ENCODE data around the gene CHN1.

Gene CHN1

GRCh38 chr2:174752403-174753037 lies 252.7 kb downstream of the CHN1 start:
- no peaks in the 10 kb centered on the region for H3K79me1 ChIP-seq (replicated peaks; ENCODE audit: low read length, poor library complexity, severe bottlenecking)
- no peak overlapping the region for H3K27ac ChIP-seq (ENCODE audit: low read length, poor library complexity, severe bottlenecking)
- no peaks in the 10 kb centered on the region for H3K9me3 ChIP-seq (ENCODE audit: control insufficient read depth, low read length)
- H2BK15ac ChIP-seq (ENCODE audit: low read depth, poor library complexity, severe bottlenecking) = no peak overlapping the region
- no peak overlapping the region for H2AK5ac ChIP-seq (ENCODE audit: low read length, severe bottlenecking)
- H3K4me2 ChIP-seq (ENCODE audit: low read length, poor library complexity, severe bottlenecking) = no peak overlapping the region
- no peak overlapping the region for H2BK12ac ChIP-seq (ENCODE audit: low read length in 2 of 2)
- H2BK5ac ChIP-seq (ENCODE audit: low read depth, low read length, poor library complexity, severe bottlenecking) = no peak overlapping the region
- peaks cover 9% of the 10 kb centered on the region for H3K4me1 ChIP-seq (ENCODE audit: control insufficient read depth, insufficient read depth, low read depth, low read length)
- no peak overlapping the region for H2BK120ac ChIP-seq (ENCODE audit: low read depth, low read length)
- H3K14ac ChIP-seq (ENCODE audit: low read length in 2 of 2) = no peak overlapping the region
- no peak overlapping the region for H3K4me3 ChIP-seq (ENCODE audit: insufficient read depth in 1 of 2, low read depth in 1 of 2, low read length in 2 of 2)
- no peak overlapping the region for H2AFZ ChIP-seq (ENCODE audit: low read depth, low read length)
- no peak for DNase-seq
- no peak overlapping the region for H3K23ac ChIP-seq (ENCODE audit: low read length in 2 of 2)
- peaks cover 0 to 40% of the 10 kb centered on the region in 2 experiments for H3K27me3 ChIP-seq (ENCODE audit: control insufficient read depth in 1 of 2, insufficient read depth in 1 of 2, low read length in 2 of 2)
- H3K9ac ChIP-seq (ENCODE audit: low read length) = no peak overlapping the region
- H3K36me3 ChIP-seq (ENCODE audit: control insufficient read depth in 1 of 2, insufficient read depth in 2 of 2, low read depth in 1 of 2, low read length in 2 of 2) = no peaks in the 10 kb centered on the region
- H3K4ac ChIP-seq (ENCODE audit: low read depth in 1 of 2, low read length in 2 of 2) = no peak overlapping the region
- no peak overlapping the region for H4K91ac ChIP-seq (ENCODE audit: low read length)
- H4K8ac ChIP-seq (ENCODE audit: low read length) = no peak overlapping the region
- H3K18ac ChIP-seq (ENCODE audit: low read depth in 1 of 2, low read length in 2 of 2) = no peak overlapping the region
- 95% methylated on average over 2 of the region's 4 CpGs for whole genome bisulfite sequencing

GRCh38 chr2:174750923-174751441 lies 254.2 kb downstream of the CHN1 start:
- Histone ChIP-seq H3K27me3 (ENCODE audit: control insufficient read depth in 1 of 2, insufficient read depth in 1 of 2, low read length in 2 of 2) (peaks cover 0 to 36% of the 10 kb centered on the region in 2 experiments), H3K4me3 (ENCODE audit: insufficient read depth in 1 of 2, low read depth in 1 of 2, low read length in 2 of 2) (no peak overlapping the region), H3K9ac (ENCODE audit: low read length) (no peak overlapping the region), H4K91ac (ENCODE audit: low read length) (no peak overlapping the region), H3K14ac (ENCODE audit: low read length in 2 of 2) (no peak overlapping the region), H3K4ac (ENCODE audit: low read depth in 1 of 2, low read length in 2 of 2) (no peak overlapping the region), H2AFZ (ENCODE audit: low read depth, low read length) (no peak overlapping the region), H3K4me2 (ENCODE audit: low read length, poor library complexity, severe bottlenecking) (no peak overlapping the region), H2AK5ac (ENCODE audit: low read length, severe bottlenecking) (no peak overlapping the region), H3K79me1 (replicated peaks; ENCODE audit: low read length, poor library complexity, severe bottlenecking) (no peaks in the 10 kb centered on the region), H3K18ac (ENCODE audit: low read depth in 1 of 2, low read length in 2 of 2) (no peak overlapping the region), H2BK15ac (ENCODE audit: low read depth, poor library complexity, severe bottlenecking) (no peak overlapping the region), H3K27ac (ENCODE audit: low read length, poor library complexity, severe bottlenecking) (no peak overlapping the region), H4K8ac (ENCODE audit: low read length) (no peak overlapping the region), H3K23ac (ENCODE audit: low read length in 2 of 2) (no peak overlapping the region), H3K9me3 (ENCODE audit: control insufficient read depth, low read length) (no peaks in the 10 kb centered on the region), H2BK5ac (ENCODE audit: low read depth, low read length, poor library complexity, severe bottlenecking) (no peak overlapping the region), H3K4me1 (ENCODE audit: control insufficient read depth, insufficient read depth, low read depth, low read length) (peaks cover 9% of the 10 kb centered on the region), H3K36me3 (ENCODE audit: control insufficient read depth in 1 of 2, insufficient read depth in 2 of 2, low read depth in 1 of 2, low read length in 2 of 2) (no peaks in the 10 kb centered on the region), H2BK12ac (ENCODE audit: low read length in 2 of 2) (no peak overlapping the region), H2BK120ac (ENCODE audit: low read depth, low read length) (no peak overlapping the region)
- no peak for DNase-seq
- WGBS = 90% methylated on average over 4 of the region's 5 CpGs

- H4K8ac ChIP-seq (ENCODE audit: low read length) = no peak overlapping the region
- H3K4me2 ChIP-seq (ENCODE audit: low read length, poor library complexity, severe bottlenecking) = no peak overlapping the region
- peaks cover 9% of the 10 kb centered on the region for H3K4me1 ChIP-seq (ENCODE audit: control insufficient read depth, insufficient read depth, low read depth, low read length)
- no peaks in the 10 kb centered on the region for H3K9me3 ChIP-seq (ENCODE audit: control insufficient read depth, low read length)
- H3K27ac ChIP-seq (ENCODE audit: low read length, poor library complexity, severe bottlenecking) = no peak overlapping the region
- no peak overlapping the region for H3K9ac ChIP-seq (ENCODE audit: low read length)
- no peak for DNase-seq
- H3K18ac ChIP-seq (ENCODE audit: low read depth in 1 of 2, low read length in 2 of 2) = no peak overlapping the region
- no peak overlapping the region for H4K91ac ChIP-seq (ENCODE audit: low read length)
- no peak overlapping the region for H2BK5ac ChIP-seq (ENCODE audit: low read depth, low read length, poor library complexity, severe bottlenecking)
- WGBS = 90% methylated on average over 8 of the region's 8 CpGs
- H3K79me1 ChIP-seq (replicated peaks; ENCODE audit: low read length, poor library complexity, severe bottlenecking) = no peaks in the 10 kb centered on the region
- no peak overlapping the region for H3K4ac ChIP-seq (ENCODE audit: low read depth in 1 of 2, low read length in 2 of 2)
- H3K14ac ChIP-seq (ENCODE audit: low read length in 2 of 2) = no peak overlapping the region
- H3K4me3 ChIP-seq (ENCODE audit: insufficient read depth in 1 of 2, low read depth in 1 of 2, low read length in 2 of 2) = no peak overlapping the region
- H2AFZ ChIP-seq (ENCODE audit: low read depth, low read length) = no peak overlapping the region
- H3K23ac ChIP-seq (ENCODE audit: low read length in 2 of 2) = no peak overlapping the region
- H3K27me3 ChIP-seq (ENCODE audit: control insufficient read depth in 1 of 2, insufficient read depth in 1 of 2, low read length in 2 of 2) = peaks cover 0 to 45% of the 10 kb centered on the region in 2 experiments
- H3K36me3 ChIP-seq (ENCODE audit: control insufficient read depth in 1 of 2, insufficient read depth in 2 of 2, low read depth in 1 of 2, low read length in 2 of 2) = no peaks in the 10 kb centered on the region
- no peak overlapping the region for H2BK12ac ChIP-seq (ENCODE audit: low read length in 2 of 2)
- no peak overlapping the region for H2BK120ac ChIP-seq (ENCODE audit: low read depth, low read length)
- no peak overlapping the region for H2AK5ac ChIP-seq (ENCODE audit: low read length, severe bottlenecking)
- no peak overlapping the region for H2BK15ac ChIP-seq (ENCODE audit: low read depth, poor library complexity, severe bottlenecking)
Measured at GRCh38 chr2:174749793-174750192, 255.4 kb downstream of the CHN1 start.

- no peak overlapping the region for H2BK15ac ChIP-seq (ENCODE audit: low read depth, poor library complexity, severe bottlenecking)
- no peak overlapping the region for H3K4ac ChIP-seq (ENCODE audit: low read depth in 1 of 2, low read length in 2 of 2)
- no peak overlapping the region for H2AFZ ChIP-seq (ENCODE audit: low read depth, low read length)
- H3K14ac ChIP-seq (ENCODE audit: low read length in 2 of 2) = no peak overlapping the region
- H3K23ac ChIP-seq (ENCODE audit: low read length in 2 of 2) = no peak overlapping the region
- H3K18ac ChIP-seq (ENCODE audit: low read depth in 1 of 2, low read length in 2 of 2) = no peak overlapping the region
- H2AK5ac ChIP-seq (ENCODE audit: low read length, severe bottlenecking) = no peak overlapping the region
- H3K4me2 ChIP-seq (ENCODE audit: low read length, poor library complexity, severe bottlenecking) = no peak overlapping the region
- H3K36me3 ChIP-seq (ENCODE audit: control insufficient read depth in 1 of 2, insufficient read depth in 2 of 2, low read depth in 1 of 2, low read length in 2 of 2) = no peaks in the 10 kb centered on the region
- H3K4me1 ChIP-seq (ENCODE audit: control insufficient read depth, insufficient read depth, low read depth, low read length) = peaks cover 10% of the 10 kb centered on the region
- no peak overlapping the region for H4K91ac ChIP-seq (ENCODE audit: low read length)
- no peaks in the 10 kb centered on the region for H3K79me1 ChIP-seq (replicated peaks; ENCODE audit: low read length, poor library complexity, severe bottlenecking)
- H4K8ac ChIP-seq (ENCODE audit: low read length) = no peak overlapping the region
- DNase-seq = peak; percentile 63
- no peak overlapping the region for H3K4me3 ChIP-seq (ENCODE audit: insufficient read depth in 1 of 2, low read depth in 1 of 2, low read length in 2 of 2)
- no peak overlapping the region for H2BK12ac ChIP-seq (ENCODE audit: low read length in 2 of 2)
- no peak overlapping the region for H3K9ac ChIP-seq (ENCODE audit: low read length)
- no peak overlapping the region for H2BK5ac ChIP-seq (ENCODE audit: low read depth, low read length, poor library complexity, severe bottlenecking)
- H3K27ac ChIP-seq (ENCODE audit: low read length, poor library complexity, severe bottlenecking) = no peak overlapping the region
- H2BK120ac ChIP-seq (ENCODE audit: low read depth, low read length) = no peak overlapping the region
- peaks cover 0 to 42% of the 10 kb centered on the region in 2 experiments for H3K27me3 ChIP-seq (ENCODE audit: control insufficient read depth in 1 of 2, insufficient read depth in 1 of 2, low read length in 2 of 2)
- 8% methylated on average over 4 of the region's 4 CpGs for WGBS
- H3K9me3 ChIP-seq (ENCODE audit: control insufficient read depth, low read length) = no peaks in the 10 kb centered on the region
Measured at GRCh38 chr2:174748948-174749347, 256.2 kb downstream of the CHN1 start.
